GM18502 (cell line): ENCODE results near the gene DMBT1.
"Not testable (repeated sequence)": the region's sequence is repeated elsewhere in the genome, so short reads cannot be mapped to it uniquely, and the experiment has no call there.

ENCODE experiments used
- ATAC-seq: cut with Tn5 transposase; IDR thresholded peaks from one replicate; pipeline ENCODE4 v1.9.1; 2021; ENCODE audit warnings: mild to moderate bottlenecking; ENCODE audit not compliant: unreplicated experiment, poor library complexity

DMBT1 gene

DNA sequence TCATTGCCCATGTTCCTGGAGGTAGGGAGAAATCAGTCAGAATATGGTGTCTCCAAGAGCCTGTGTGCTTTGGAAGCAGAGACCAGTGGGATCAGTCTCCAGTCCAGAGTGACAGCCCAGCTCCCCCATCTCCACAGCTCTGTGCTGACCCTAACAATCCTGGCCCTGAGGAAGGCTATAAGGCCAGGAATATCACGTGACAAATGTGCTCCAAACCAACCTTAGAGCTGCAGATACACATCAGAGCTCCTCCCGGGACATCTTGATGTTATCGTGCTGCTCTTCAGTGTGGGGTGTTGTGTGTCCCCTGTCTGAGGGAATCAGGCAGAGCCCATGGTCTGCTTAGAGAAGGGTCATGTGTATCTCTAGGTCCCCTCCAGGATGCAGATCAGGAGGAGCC, 15.2 kb downstream of the DMBT1 start:
- no peak for ATAC-seq

DNA sequence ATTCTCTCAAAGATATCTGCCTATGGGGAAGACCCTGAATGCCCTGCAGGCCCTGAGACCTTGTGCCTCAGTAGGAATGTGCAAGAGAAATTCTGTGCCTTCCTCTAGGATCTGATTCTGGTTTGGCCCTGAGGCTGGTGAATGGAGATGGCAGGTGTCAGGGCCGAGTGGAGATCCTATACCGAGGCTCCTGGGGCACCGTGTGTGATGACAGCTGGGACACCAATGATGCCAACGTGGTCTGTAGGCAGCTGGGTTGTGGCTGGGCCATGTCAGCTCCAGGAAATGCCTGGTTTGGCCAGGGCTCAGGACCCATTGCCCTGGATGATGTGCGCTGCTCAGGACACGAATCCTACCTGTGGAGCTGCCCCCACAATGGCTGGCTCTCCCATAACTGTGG, 15.7 kb downstream of the DMBT1 start:
- ATAC-seq = no peak

- ATAC-seq = no peak
Measured at GRCh38 chr10:122577311-122577885, 16.8 kb downstream of the DMBT1 start.

- ATAC-seq = not testable (repeated sequence)
Measured at GRCh38 chr10:122586070-122586469, 25.5 kb downstream of the DMBT1 start.

DNA sequence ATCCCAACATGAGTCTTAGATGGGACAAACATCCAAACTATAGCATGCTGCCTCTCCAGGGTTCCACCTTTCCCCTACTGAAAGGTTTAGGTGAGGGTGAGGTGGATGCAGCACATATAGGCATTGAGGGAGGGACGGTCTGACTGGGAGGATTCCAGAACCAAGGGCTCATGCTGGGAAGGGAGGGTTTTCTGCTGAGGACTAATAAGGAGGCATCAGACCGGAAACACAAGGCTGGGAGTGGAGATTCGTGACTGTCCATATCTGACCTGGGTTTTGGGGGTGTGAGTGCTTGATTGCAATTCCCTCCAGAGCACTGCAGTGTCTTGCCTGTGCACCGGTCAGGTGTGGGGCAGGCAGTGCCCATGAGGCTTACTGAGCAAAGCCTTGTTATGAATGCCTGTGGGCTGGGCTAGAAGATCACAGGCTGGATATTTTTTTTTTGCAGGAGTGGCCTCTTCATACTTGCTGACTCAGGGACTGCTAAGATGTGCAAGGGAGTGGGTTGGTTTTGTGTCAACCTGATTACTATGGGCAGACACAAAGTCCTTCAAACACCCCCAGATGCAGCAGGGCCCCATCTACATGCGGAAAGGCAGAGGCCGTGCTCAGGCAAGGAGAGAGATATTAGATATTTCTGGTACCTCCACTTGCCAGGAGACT, 26.7 kb downstream of the DMBT1 start:
- ATAC-seq = no peak

DNA sequence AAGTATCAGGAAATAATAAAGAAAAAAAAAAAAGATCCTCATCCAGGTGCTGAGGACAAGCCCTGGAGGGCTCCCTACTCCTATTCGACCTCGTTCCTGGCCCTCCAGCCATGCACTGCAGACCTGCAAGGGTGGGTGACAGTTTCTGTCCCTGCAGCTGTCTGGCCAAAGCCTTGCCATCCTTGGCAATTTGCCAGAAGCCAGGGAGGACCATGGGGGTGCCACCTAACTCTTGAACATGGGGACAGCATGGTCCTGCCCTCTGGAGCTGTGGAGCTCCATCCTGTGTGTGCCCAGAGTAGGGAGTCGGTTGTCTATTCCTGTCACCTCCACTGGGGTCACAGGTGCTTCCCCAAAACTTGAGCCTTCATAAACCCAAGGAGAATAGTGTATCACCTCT, 27.8 kb downstream of the DMBT1 start:
- ATAC-seq = no peak

DNA sequence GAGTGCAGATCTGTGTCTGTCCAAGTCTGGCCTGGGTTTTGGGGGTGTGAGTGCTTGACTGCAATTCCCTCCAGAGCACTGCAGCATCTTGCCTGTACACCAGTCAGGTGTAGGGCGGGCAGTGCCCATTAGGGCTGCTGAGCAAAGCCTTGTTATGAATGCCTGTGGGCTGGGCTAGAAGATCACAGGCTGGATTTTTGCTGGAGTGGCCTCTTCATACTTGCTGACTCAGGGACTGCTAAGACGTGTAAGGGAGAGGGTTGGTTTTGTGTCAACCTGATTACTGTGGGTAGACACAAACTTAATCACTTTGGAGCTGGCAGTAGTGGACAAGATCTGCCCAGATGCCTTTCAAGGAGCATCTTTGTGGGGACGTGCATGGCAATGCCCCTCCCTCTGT, 29.6 kb downstream of the DMBT1 start:
- no peak for ATAC-seq

DNA sequence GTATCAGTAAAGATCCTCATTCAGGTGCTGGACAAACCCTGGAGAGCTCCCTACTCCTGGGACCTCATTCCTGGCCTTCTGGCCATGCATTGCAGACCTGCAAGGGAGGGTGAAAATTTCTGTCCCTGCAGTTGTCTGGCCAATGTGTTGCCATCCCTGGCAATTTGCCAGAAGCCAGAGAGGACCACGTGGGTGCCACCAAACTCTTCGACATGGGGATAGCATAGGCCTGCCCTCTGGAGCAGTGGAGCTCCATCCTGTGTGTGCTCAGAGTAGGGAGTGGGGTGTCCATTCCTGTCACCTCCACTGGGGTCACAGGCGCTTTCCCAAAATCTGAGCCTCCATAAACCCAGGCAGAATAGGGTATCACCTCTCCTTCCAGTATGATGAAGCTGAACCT, 31.2 kb downstream of the DMBT1 start:
- ATAC-seq = no peak

GRCh38 chr10:122592161-122592560, 31.6 kb downstream of the DMBT1 start:
- no peak for ATAC-seq

GRCh38 chr10:122617476-122618270, 57.1 kb downstream of the DMBT1 start:
- no peak for ATAC-seq

- no peak for ATAC-seq
Measured at GRCh38 chr10:122618461-122619165, 58.1 kb downstream of the DMBT1 start.

- ATAC-seq = not testable (repeated sequence)
Measured at GRCh38 chr10:122620961-122621360, 60.4 kb downstream of the DMBT1 start.

DNA sequence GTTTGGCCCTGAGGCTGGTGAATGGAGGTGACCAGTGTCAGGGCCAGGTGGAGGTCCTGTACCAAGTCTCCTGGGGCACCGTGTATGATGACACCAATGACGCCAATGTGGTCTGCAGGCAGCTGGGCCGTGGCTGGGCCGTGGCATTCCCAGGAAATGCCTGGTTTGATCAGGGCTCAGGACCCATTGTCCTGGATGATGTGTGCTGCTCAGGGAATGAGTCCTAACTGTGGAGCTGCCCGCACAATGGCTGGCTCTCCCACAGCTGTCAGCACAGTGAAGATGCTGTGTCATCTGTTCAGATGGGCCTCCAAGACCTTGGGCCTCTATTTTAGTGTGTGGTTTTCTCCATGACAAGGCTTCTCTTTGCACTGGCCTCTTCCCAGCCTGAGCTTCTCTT, 64.0 kb downstream of the DMBT1 start:
- no peak for ATAC-seq

DNA sequence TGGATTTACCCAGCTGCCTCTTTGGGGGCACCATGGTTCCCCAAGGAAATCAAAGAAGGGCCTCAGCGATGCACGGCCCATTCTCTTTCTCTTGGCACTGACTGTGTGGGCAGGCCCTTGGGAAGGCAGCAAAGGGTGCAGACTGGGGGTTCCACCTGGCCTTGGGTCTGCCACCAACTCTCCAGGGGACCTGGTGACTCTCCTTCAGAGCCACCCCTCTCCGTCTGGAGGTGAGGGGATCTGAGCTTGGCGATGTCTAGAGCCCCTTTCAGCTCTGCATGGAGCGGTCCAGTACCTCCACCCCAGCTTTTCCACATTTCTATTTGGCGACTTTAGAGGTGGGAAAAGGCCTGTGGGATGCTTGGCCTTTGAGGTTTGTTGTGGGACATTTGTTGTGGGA, 70.0 kb downstream of the DMBT1 start:
- ATAC-seq = no peak

GRCh38 chr10:122632031-122632430, 71.5 kb downstream of the DMBT1 start:
- no peak for ATAC-seq

DNA sequence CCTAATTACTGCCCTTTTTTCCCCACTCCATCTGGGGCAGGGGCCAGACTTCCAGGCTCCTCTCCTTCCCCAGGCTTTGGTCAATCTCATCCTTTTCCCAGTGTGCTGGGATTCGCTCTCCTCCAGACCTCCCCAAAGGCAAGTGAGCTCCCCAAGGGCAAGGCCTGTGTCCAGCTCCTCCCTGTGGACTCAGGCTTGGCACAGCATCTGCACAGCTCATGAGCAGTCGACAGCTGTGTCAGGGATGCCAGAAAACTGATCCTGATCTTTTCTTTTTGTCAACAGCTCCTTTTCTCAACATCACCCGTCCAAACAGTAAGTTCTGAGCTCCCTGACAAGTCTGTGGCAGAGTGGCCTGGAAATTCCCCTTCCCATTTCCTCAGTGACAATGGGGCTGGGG, 72.0 kb downstream of the DMBT1 start:
- ATAC-seq = no peak

DNA sequence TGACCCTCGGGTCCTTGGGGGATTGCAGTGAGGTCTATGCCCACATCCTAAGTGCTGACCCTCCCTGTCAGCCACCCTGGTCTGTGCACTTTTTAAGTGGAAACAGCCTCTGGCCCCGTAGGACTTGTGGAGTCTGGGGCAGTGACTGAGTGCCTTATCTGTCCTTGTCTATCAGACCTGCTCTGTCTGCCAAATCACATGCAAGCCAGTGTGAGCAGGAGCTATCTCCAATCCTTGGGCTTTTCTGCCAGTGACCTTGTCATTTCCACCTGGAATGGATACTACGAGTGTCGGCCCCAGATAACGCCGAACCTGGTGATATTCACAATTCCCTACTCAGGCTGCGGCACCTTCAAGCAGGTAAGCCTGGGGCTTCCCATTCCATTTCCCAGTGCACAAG, 76.4 kb downstream of the DMBT1 start:
- ATAC-seq = no peak

- ATAC-seq = no peak
Measured at GRCh38 chr10:122637376-122637775, 76.8 kb downstream of the DMBT1 start.

DNA sequence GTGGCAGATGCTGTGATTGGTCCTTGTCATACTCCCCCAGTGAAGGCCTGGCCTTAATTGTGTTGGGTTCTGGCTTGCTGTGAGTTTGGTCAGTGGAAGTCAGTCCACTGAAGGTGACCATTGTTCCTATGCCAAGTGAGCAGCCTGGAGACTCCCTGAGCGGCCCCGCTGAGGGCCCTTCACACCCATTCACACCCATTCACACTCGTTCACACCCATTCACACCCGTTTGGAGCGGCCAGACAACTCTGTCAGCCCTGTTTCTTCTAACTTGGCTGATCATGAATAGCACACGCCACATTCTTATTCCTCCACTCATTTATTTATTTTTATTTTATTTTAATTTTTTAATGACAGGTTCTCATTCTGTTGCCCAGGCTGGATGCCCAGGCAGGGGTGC, 77.6 kb downstream of the DMBT1 start:
- no peak for ATAC-seq

- no peak for ATAC-seq
Measured at GRCh38 chr10:122639801-122640200, 79.2 kb downstream of the DMBT1 start.

GRCh38 chr10:122640921-122641320, 80.4 kb downstream of the DMBT1 start:
- no peak for ATAC-seq
